Activated CD8-positive, alpha-beta T cell treated with anti-CD3 and anti-CD28 coated beads, Interleukin-2, amount 10 ng/mL, durations not matched to agents 7 days and 5 days (primary cell): Measurements from ENCODE around the gene LNPK. TPM values are rescaled to one million over a fixed set of nuclear protein-coding genes. Genes with fewer than 3 reads are reported as not detected.
"Not testable (repeated sequence)": the region's sequence is repeated elsewhere in the genome, so short reads cannot be mapped to it uniquely, and the experiment has no call there.

Experiments
- ATAC-seq: fragments of 150-1000 bp; cut with Tn5 transposase; one replicate; pipeline ENCODE4 v1.10.0; 2021; ENCODE audit warnings: moderate library complexity
- CTCF ChIA-PET: fragments of 350-600 bp; sonication (Branson Sonifier 250); formaldehyde crosslinking; loops from one replicate; lab custom pipeline; 2021; ENCODE audit warnings: antibody characterized with exemption; lab: Charles Lee
- POLR2A ChIA-PET: fragments of 350-600 bp; sonication (Branson Sonifier 250); formaldehyde crosslinking; loops from one replicate; lab custom pipeline; 2021; ENCODE audit warnings: antibody characterized with exemption; lab: Charles Lee
- DNase-seq: peaks from one replicate; pipeline ENCODE4 v3.0.0-alpha.2; 2020
- H3K27ac Mint-ChIP-seq: one replicate; pipeline ENCODE4 v1.8.0; 2021; ENCODE audit warnings: mild to moderate bottlenecking, mixed read lengths
- H3K27me3 Mint-ChIP-seq: one replicate; pipeline ENCODE4 v1.8.0; 2021; ENCODE audit warnings: low read depth, mixed read lengths
- H3K36me3 Mint-ChIP-seq: one replicate; pipeline ENCODE4 v1.8.0; 2021; ENCODE audit warnings: low read depth, mixed read lengths
- H3K4me1 Mint-ChIP-seq: one replicate; pipeline ENCODE4 v1.8.0; 2021; ENCODE audit warnings: low read depth, mixed read lengths
- H3K4me3 Mint-ChIP-seq: one replicate; pipeline ENCODE4 v1.8.0; 2021; ENCODE audit warnings: mild to moderate bottlenecking, mixed read lengths
- H3K9me3 Mint-ChIP-seq: one replicate; pipeline ENCODE4 v1.8.0; 2022; ENCODE audit warnings: mixed read lengths; ENCODE audit not compliant: insufficient read depth
- total RNA-seq, 2 experiments: library from RNA; stranded (reverse); gene quantifications; one replicate each; pipeline ENCODE4 v1.2.3, GENCODE V29; 2021

The LNPK gene
- total RNA-seq, 2 experiments from 2014 or later, result 49.0 to 50.2 TPM

DNA sequence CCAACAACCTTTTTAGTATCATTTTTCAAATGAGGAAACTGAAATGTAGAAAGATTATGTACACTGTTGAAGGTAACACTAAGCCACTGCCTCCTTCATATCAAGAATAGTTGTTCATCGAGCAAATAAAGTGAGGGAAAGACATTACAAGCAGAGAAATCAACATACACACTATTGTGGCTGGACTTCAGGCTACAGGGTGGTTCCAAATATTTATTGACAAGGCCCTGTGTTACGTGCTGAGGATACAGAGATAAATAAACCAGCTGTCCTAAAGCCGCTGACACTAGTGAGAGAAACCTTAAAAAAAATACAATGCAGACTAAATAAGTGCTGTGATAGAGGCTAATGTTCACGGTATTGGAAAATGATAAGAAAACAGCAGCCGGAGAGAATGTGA lies 1.9 kb upstream of the LNPK start:
- no peak for ATAC-seq
- POLR2A ChIA-PET, result no interaction called here
- DNase-seq, result no peak
- Mint-ChIP-seq H3K4me3 (no peak overlapping the region), H3K27ac (no peak overlapping the region), H3K27me3 (peaks cover 18% of the 10 kb centered on the region), H3K9me3 (no peaks in the 10 kb centered on the region), H3K4me1 (peaks cover 26% of the 10 kb centered on the region), H3K36me3 (no peaks in the 10 kb centered on the region)
- CTCF ChIA-PET, result no interaction called here

- POLR2A ChIA-PET, result interaction anchor here (1.5 kb wide), 1 partner anchor 9 kb away, joined by 4 read pairs; no protein-coding TSS in a partner anchor
- CTCF ChIA-PET, result interaction anchor here (1.5 to 2.2 kb wide), 2 partner anchors 25 to 649 kb away, joined by 4 to 5 read pairs; no protein-coding TSS in a partner anchor
- peak overlapping the region; percentile 82 for H3K27ac Mint-ChIP-seq
- DNase-seq (no peak), ATAC-seq (no peak)
- H3K4me1 Mint-ChIP-seq, result peaks cover 26% of the 10 kb centered on the region
- no peaks in the 10 kb centered on the region for H3K36me3 Mint-ChIP-seq
- H3K9me3 Mint-ChIP-seq, result no peaks in the 10 kb centered on the region
- peaks cover 18% of the 10 kb centered on the region for H3K27me3 Mint-ChIP-seq
- peak overlapping the region; percentile 89 for H3K4me3 Mint-ChIP-seq
These were observed 682 bp upstream of the LNPK start for GRCh38 chr2:176002688-176003210.

GRCh38 chr2:176001281-176001915 lies 669 bp downstream of the LNPK start:
- Mint-ChIP-seq H3K4me3 (peak overlapping the region; percentile 89), H3K27ac (peak overlapping the region; percentile 82), H3K27me3 (peaks cover 14% of the 10 kb centered on the region), H3K4me1 (peaks cover 26% of the 10 kb centered on the region), H3K9me3 (no peaks in the 10 kb centered on the region), H3K36me3 (no peaks in the 10 kb centered on the region)
- POLR2A ChIA-PET, result interaction anchor here (0.8 to 1.5 kb wide), 4 partner anchors 8 to 822 kb away, joined by 3 to 4 read pairs (median 3); no protein-coding TSS in a partner anchor
- ATAC-seq (peak; percentile 50), DNase-seq (peak; percentile 57)
- CTCF ChIA-PET, result interaction anchor here (1.4 to 2.2 kb wide), 2 partner anchors 9 to 650 kb away, joined by 3 to 5 read pairs; no protein-coding TSS in a partner anchor

DNA sequence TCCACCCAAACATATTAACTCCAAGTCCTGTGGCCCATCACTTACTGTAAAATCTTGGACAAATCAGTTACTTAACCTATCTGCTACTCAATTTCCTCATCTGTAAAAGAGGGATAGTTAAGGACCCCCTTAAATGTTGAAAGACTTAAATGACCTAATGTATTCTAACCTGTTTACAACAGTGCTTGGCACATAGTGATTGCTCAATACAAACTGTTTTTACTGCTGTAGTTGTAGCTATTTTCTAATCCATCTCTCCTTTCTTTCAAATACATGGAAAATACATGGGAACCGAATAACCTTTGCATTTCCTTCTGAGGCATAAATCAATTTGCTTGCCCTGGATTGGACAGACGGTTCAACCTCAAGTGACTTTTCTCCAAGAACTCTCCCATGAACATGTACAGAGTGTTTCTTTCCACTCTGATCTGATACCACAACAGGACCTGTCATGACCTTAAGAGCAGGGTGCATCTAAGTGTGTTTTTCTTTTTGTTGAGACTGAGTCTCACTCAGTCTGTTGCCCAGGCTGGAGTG lies 2.7 kb downstream of the LNPK start:
- CTCF ChIA-PET, result no interaction called here
- Mint-ChIP-seq H3K4me1 (peaks cover 26% of the 10 kb centered on the region), H3K4me3 (no peak overlapping the region), H3K9me3 (no peaks in the 10 kb centered on the region), H3K27ac (no peak overlapping the region), H3K36me3 (no peaks in the 10 kb centered on the region), H3K27me3 (peaks cover 6% of the 10 kb centered on the region)
- ATAC-seq, result no peak
- DNase-seq, result no peak
- POLR2A ChIA-PET, result no interaction called here

GRCh38 chr2:175990099-175990498 lies 12.0 kb downstream of the LNPK start:
- CTCF ChIA-PET, result no interaction called here
- H3K27me3 Mint-ChIP-seq, result no peaks in the 10 kb centered on the region
- DNase-seq, result no peak
- no peak for ATAC-seq
- H3K4me1 Mint-ChIP-seq, result no peaks in the 10 kb centered on the region
- no peak overlapping the region for H3K27ac Mint-ChIP-seq
- H3K4me3 Mint-ChIP-seq, result no peak overlapping the region
- POLR2A ChIA-PET, result no interaction called here
- H3K9me3 Mint-ChIP-seq, result no peaks in the 10 kb centered on the region
- peaks cover 32% of the 10 kb centered on the region for H3K36me3 Mint-ChIP-seq

- not testable (repeated sequence) for H3K4me3 Mint-ChIP-seq
These were observed 14.9 kb downstream of the LNPK start for GRCh38 chr2:175987126-175987525.

DNA sequence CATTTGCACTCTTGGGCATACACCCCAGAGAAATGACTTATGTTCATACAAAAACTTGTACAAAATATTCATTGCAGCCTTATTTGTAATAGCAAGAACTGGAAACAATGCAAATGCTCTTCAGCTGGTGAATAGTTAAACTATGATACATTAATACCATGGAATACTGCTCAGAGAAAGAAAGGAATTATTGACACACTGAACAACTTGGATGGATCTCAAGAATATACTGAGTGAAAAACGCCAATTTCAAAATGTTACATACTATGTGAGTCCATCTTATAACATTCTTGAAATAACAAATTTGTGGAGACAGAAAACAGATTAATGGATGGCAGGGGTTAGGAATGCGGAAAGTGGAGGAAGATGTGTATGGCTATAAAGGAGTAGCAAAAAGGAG lies 17.2 kb downstream of the LNPK start:
- H3K36me3 Mint-ChIP-seq, result peaks cover 30% of the 10 kb centered on the region
- no peaks in the 10 kb centered on the region for H3K27me3 Mint-ChIP-seq
- H3K4me3 Mint-ChIP-seq, result no peak overlapping the region
- no peaks in the 10 kb centered on the region for H3K9me3 Mint-ChIP-seq
- no peak overlapping the region for H3K27ac Mint-ChIP-seq
- POLR2A ChIA-PET, result no interaction called here
- DNase-seq (no peak), ATAC-seq (no peak)
- CTCF ChIA-PET, result interaction anchor here (1.1 kb wide), 1 partner anchor 9 kb away, joined by 3 read pairs; no protein-coding TSS in a partner anchor
- no peaks in the 10 kb centered on the region for H3K4me1 Mint-ChIP-seq

More at GRCh38 chr2:175987126-175987525, 14.9 kb downstream of the LNPK start:
- H3K27me3 Mint-ChIP-seq, H3K27ac Mint-ChIP-seq, ATAC-seq, DNase-seq, POLR2A ChIA-PET, H3K9me3 Mint-ChIP-seq, H3K4me1 Mint-ChIP-seq, CTCF ChIA-PET: not testable (repeated sequence)
- H3K36me3 Mint-ChIP-seq, result peaks cover 40% of the 10 kb centered on the region

DNA sequence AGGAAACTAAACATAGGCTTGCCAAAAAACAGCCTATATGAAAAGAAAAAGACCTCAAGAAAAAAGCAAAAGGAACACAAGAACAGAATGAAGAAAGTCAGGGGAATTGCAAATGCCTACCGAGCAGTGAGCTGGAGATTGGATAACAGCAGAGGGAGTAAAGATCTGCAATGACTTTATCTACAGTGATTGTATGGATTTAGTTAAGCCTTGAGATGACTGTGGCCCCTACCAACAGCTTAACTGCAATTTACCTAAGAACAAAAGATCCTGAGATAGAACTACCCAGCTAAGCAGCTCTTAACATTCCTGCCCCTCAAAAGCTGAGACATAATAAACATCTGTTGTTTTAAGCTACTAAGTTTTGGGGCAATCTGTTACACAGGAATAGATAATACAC lies 20.5 kb downstream of the LNPK start:
- Mint-ChIP-seq H3K27ac (no peak overlapping the region), H3K4me3 (no peak overlapping the region), H3K36me3 (peaks cover 28% of the 10 kb centered on the region), H3K27me3 (no peaks in the 10 kb centered on the region), H3K9me3 (no peaks in the 10 kb centered on the region), H3K4me1 (no peaks in the 10 kb centered on the region)
- DNase-seq (no peak), ATAC-seq (no peak)
- ChIA-PET POLR2A (interaction anchor here (0.8 kb wide), 1 partner anchor 20 kb away, joined by 3 read pairs; the partner anchor contains the start of gene LNPK), CTCF (no interaction called here)

GRCh38 chr2:175976391-175977157 lies 25.5 kb downstream of the LNPK start:
- Mint-ChIP-seq H3K4me3 (no peak overlapping the region), H3K27me3 (no peaks in the 10 kb centered on the region), H3K36me3 (peaks cover 42% of the 10 kb centered on the region), H3K4me1 (no peaks in the 10 kb centered on the region), H3K9me3 (no peaks in the 10 kb centered on the region), H3K27ac (no peak overlapping the region)
- DNase-seq (no peak), ATAC-seq (no peak)
- ChIA-PET CTCF (interaction anchor here (1.2 kb wide), 1 partner anchor 8 kb away, joined by 3 read pairs; no protein-coding TSS in a partner anchor), POLR2A (no interaction called here)

GRCh38 chr2:175973373-175973772 lies 28.7 kb downstream of the LNPK start:
- no peak for ATAC-seq
- H3K27me3 Mint-ChIP-seq, result no peaks in the 10 kb centered on the region
- CTCF ChIA-PET, result no interaction called here
- no peaks in the 10 kb centered on the region for H3K4me1 Mint-ChIP-seq
- no peaks in the 10 kb centered on the region for H3K9me3 Mint-ChIP-seq
- H3K27ac Mint-ChIP-seq, result no peak overlapping the region
- H3K36me3 Mint-ChIP-seq, result peaks cover 42% of the 10 kb centered on the region
- POLR2A ChIA-PET, result no interaction called here
- H3K4me3 Mint-ChIP-seq, result no peak overlapping the region
- no peak for DNase-seq

DNA sequence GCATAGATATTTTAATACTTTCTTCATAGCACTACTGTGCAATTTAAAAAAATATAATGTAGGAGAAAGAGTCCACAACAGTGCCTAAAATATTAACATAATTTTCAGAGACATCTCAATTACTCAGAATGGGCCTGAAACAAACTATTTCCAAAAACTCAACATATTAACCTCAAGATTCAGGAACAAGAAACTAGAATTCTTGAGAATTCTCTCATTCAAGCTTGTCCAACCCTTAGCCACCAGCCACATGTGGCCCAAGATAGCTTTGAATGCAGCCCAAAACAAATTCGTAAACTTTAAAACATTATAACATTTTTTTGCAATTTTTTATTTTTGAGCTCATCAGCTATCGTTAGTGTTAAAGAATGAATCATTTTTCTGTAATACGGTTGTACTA lies 35.2 kb downstream of the LNPK start:
- Mint-ChIP-seq H3K36me3 (peaks cover 27% of the 10 kb centered on the region), H3K9me3 (no peaks in the 10 kb centered on the region), H3K27me3 (no peaks in the 10 kb centered on the region), H3K4me3 (no peak overlapping the region), H3K4me1 (no peaks in the 10 kb centered on the region), H3K27ac (no peak overlapping the region)
- ATAC-seq (no peak), DNase-seq (no peak)
- ChIA-PET POLR2A (no interaction called here), CTCF (no interaction called here)
